ENCODE measurements around the gene HTRA3.

GRCh38 chr4:8279321-8280157, 10.0 kb downstream of the HTRA3 start:
- no peak for TF ChIP-seq CTCF (conservative IDR thresholded peaks at IDR 0.05; ENCODE audit: low read depth, low read length)
- TF ChIP-seq FOS (IDR thresholded peaks at IDR 0.05; ENCODE audit: low read depth, low read length): no peak
- TF ChIP-seq POLR2A (IDR thresholded peaks at IDR 0.05; ENCODE audit: low read depth, low read length): no peak
- TF ChIP-seq RFX5 (IDR thresholded peaks at IDR 0.05; ENCODE audit: low read depth, low read length): no peak
- no peak for TF ChIP-seq MAFK (IDR thresholded peaks at IDR 0.05; ENCODE audit: low read depth, low read length)
- no peak for TF ChIP-seq BHLHE40 (IDR thresholded peaks at IDR 0.05; ENCODE audit: low read depth, low read length)
- TF ChIP-seq CEBPB (IDR thresholded peaks at IDR 0.05; ENCODE audit: low read depth, low read length): no peak

All from IMR-90 (cell line).